Loucy (cell line): Measurements from ENCODE around the gene IL1A.

Experiments used
- H2AFZ ChIP-seq: fragments of 200-600 bp; sonication (generic); 2 replicates; pipeline ENCODE4 v1.6.0; 2016; ENCODE audit warnings: antibody characterized with exemption, mild to moderate bottlenecking, low read length, moderate library complexity
- H3F3A ChIP-seq: fragments of 200-600 bp; 2 replicates; pipeline ENCODE4 v1.6.0; 2016; ENCODE audit warnings: antibody characterized with exemption, low read depth, mild to moderate bottlenecking
- H3K27me3 ChIP-seq: fragments of 200-600 bp; sonication (generic); 2 replicates; pipeline ENCODE4 v1.6.1; 2014; ENCODE audit warnings: low read length, mild to moderate bottlenecking; ENCODE audit not compliant: insufficient read depth, poor library complexity, severe bottlenecking
- H3K36me3 ChIP-seq: fragments of 200-600 bp; sonication (generic); 2 replicates; pipeline ENCODE4 v1.6.1; 2016; ENCODE audit warnings: low read length; ENCODE audit not compliant: insufficient read depth
- H3K4me1 ChIP-seq: fragments of 200-600 bp; sonication (generic); 2 replicates; pipeline ENCODE4 v1.5.1; 2014; ENCODE audit warnings: low read length, mild to moderate bottlenecking; ENCODE audit not compliant: insufficient read depth, poor library complexity, severe bottlenecking
- H3K4me2 ChIP-seq: fragments of 200-600 bp; sonication (generic); 2 replicates; pipeline ENCODE4 v1.6.0; 2014; ENCODE audit warnings: antibody characterized with exemption, low read length, low read depth, mild to moderate bottlenecking; ENCODE audit not compliant: poor library complexity, severe bottlenecking
- H3K4me3 ChIP-seq: fragments of 200-600 bp; sonication (generic); 2 replicates; pipeline ENCODE4 v1.5.1; 2014; ENCODE audit warnings: low read length, mild to moderate bottlenecking, mixed read lengths; ENCODE audit not compliant: poor library complexity, severe bottlenecking
- H3K79me2 ChIP-seq: fragments of 200-600 bp; sonication (generic); 2 replicates; pipeline ENCODE4 v1.6.1; 2014; ENCODE audit warnings: low read length; ENCODE audit not compliant: insufficient read depth
- H3K9ac ChIP-seq: fragments of 200-600 bp; sonication (generic); 2 replicates; pipeline ENCODE4 v1.6.0; 2014; ENCODE audit warnings: mild to moderate bottlenecking, low read depth, low read length, moderate library complexity; ENCODE audit not compliant: poor library complexity, severe bottlenecking
- H3K9me2 ChIP-seq: fragments of 200-600 bp; sonication (generic); replicated peaks from 2 replicates; pipeline ENCODE4 v1.6.1; 2016; ENCODE audit warnings: low read depth, low read length, mixed read lengths
- H3K9me3 ChIP-seq: fragments of 200-600 bp; sonication (generic); 2 replicates; pipeline ENCODE4 v1.6.1; 2014; ENCODE audit warnings: mild to moderate bottlenecking, antibody characterized with exemption, low read length, low read depth; ENCODE audit not compliant: insufficient read depth
- H4K20me1 ChIP-seq: fragments of 200-600 bp; sonication (generic); 2 replicates; pipeline ENCODE4 v1.6.0; 2014; ENCODE audit warnings: antibody characterized with exemption, low read length, mild to moderate bottlenecking; ENCODE audit not compliant: insufficient read depth, poor library complexity, severe bottlenecking
- CTCF ChIP-seq: fragments of 200-600 bp; sonication (generic); conservative IDR thresholded peaks from 2 replicates; pipeline ENCODE4 v1.5.1; 2014; ENCODE audit warnings: mild to moderate bottlenecking, antibody characterized with exemption, low read length
- EZH2phosphoT487 ChIP-seq: fragments of 200-600 bp; IDR thresholded peaks from 2 replicates; pipeline ENCODE4 v1.6.1; 2018; ENCODE audit warnings: antibody characterized with exemption, mild to moderate bottlenecking, moderate library complexity, borderline replicate concordance

The IL1A gene

GRCh38 chr2:112813280-112813966 is 29.1 kb upstream of the IL1A start:
- Histone ChIP-seq H3K4me1 (peaks cover 4% of the 10 kb centered on the region), H3K79me2 (no peaks in the 10 kb centered on the region), H2AFZ (no peak overlapping the region), H3K9me3 (no peaks in the 10 kb centered on the region), H3K4me3 (no peak overlapping the region), H3K9me2 (no peaks in the 10 kb centered on the region), H3K36me3 (no peaks in the 10 kb centered on the region), H3K4me2 (no peak overlapping the region), H4K20me1 (no peaks in the 10 kb centered on the region), H3K9ac (no peak overlapping the region), H3F3A (no peaks in the 10 kb centered on the region), H3K27me3 (no peaks in the 10 kb centered on the region)
- TF ChIP-seq EZH2phosphoT487 = no peak
- no peak for TF ChIP-seq CTCF

GRCh38 chr2:112812318-112813267 is 28.3 kb upstream of the IL1A start:
- no peak overlapping the region for H3K9ac ChIP-seq
- TF ChIP-seq EZH2phosphoT487 = no peak
- no peak for TF ChIP-seq CTCF
- no peaks in the 10 kb centered on the region for H3K36me3 ChIP-seq
- no peaks in the 10 kb centered on the region for H3K79me2 ChIP-seq
- H3K9me2 ChIP-seq = no peaks in the 10 kb centered on the region
- no peaks in the 10 kb centered on the region for H3K27me3 ChIP-seq
- peaks cover 4% of the 10 kb centered on the region for H3K4me1 ChIP-seq
- no peak overlapping the region for H3K4me2 ChIP-seq
- no peaks in the 10 kb centered on the region for H3F3A ChIP-seq
- no peak overlapping the region for H2AFZ ChIP-seq
- H3K9me3 ChIP-seq = no peaks in the 10 kb centered on the region
- no peak overlapping the region for H3K4me3 ChIP-seq
- H4K20me1 ChIP-seq = no peaks in the 10 kb centered on the region

- Histone ChIP-seq H2AFZ (no peak overlapping the region), H3K9ac (no peak overlapping the region), H3F3A (no peaks in the 10 kb centered on the region), H3K4me2 (no peak overlapping the region), H3K4me1 (peaks cover 4% of the 10 kb centered on the region), H3K79me2 (no peaks in the 10 kb centered on the region), H3K27me3 (no peaks in the 10 kb centered on the region), H3K36me3 (no peaks in the 10 kb centered on the region), H4K20me1 (no peaks in the 10 kb centered on the region), H3K9me3 (no peaks in the 10 kb centered on the region; the same call in 1 of the 2 replicates), H3K9me2 (no peaks in the 10 kb centered on the region), H3K4me3 (no peak overlapping the region)
- TF ChIP-seq CTCF = no peak
- TF ChIP-seq EZH2phosphoT487 = no peak
These were observed 27.6 kb upstream of the IL1A start for GRCh38 chr2:112811841-112812306.
